ENCODE measurements around the gene AFAP1. TPM values are rescaled to one million over a fixed set of nuclear protein-coding genes. Genes with fewer than 3 reads are reported as not detected.

Gene AFAP1
- total RNA-seq, 1 donor from 2014 or later: 67.9 TPM

GRCh38 chr4:7733201-7733600 lies 206.5 kb downstream of the AFAP1 start:
- Histone ChIP-seq H3K27me3 (ENCODE audit: insufficient read depth, low read length) (peaks cover 5% of the 10 kb centered on the region), H4K20me1 (ENCODE audit: insufficient read depth, low read length) (peaks cover 10% of the 10 kb centered on the region), H3K36me3 (ENCODE audit: insufficient read depth, low read length) (no peaks in the 10 kb centered on the region), H3K9me3 (ENCODE audit: insufficient read depth, low read depth, low read length) (no peaks in the 10 kb centered on the region), H3K4me2 (ENCODE audit: low read length) (no peak overlapping the region), H3K79me2 (ENCODE audit: insufficient read depth, low read length) (no peaks in the 10 kb centered on the region), H3K9ac (ENCODE audit: low read length) (no peak overlapping the region), H3K27ac (ENCODE audit: low read depth, low read length) (no peak overlapping the region), H3K4me1 (ENCODE audit: insufficient read depth, low read length) (no peaks in the 10 kb centered on the region), H3K4me3 (ENCODE audit: insufficient read depth, low read depth, low read length) (no peak overlapping the region), H2AFZ (ENCODE audit: low read depth, low read length) (no peak overlapping the region)
- FAIRE-seq (no peak), DNase-seq (ENCODE audit: low read depth) (no peak)
- Mint-ChIP-seq H3K27ac (ENCODE audit: unreplicated experiment) (no peak overlapping the region), H3K4me3 (ENCODE audit: unreplicated experiment) (no peak overlapping the region), H3K9me3 (ENCODE audit: unreplicated experiment) (peaks cover 3% of the 10 kb centered on the region), H3K4me1 (ENCODE audit: low read depth, unreplicated experiment) (no peaks in the 10 kb centered on the region), H3K27me3 (ENCODE audit: low read depth, unreplicated experiment) (peaks cover 54% of the 10 kb centered on the region), H3K36me3 (ENCODE audit: low read depth, unreplicated experiment) (peaks cover 13% of the 10 kb centered on the region)
- TF ChIP-seq, protein P1, sequence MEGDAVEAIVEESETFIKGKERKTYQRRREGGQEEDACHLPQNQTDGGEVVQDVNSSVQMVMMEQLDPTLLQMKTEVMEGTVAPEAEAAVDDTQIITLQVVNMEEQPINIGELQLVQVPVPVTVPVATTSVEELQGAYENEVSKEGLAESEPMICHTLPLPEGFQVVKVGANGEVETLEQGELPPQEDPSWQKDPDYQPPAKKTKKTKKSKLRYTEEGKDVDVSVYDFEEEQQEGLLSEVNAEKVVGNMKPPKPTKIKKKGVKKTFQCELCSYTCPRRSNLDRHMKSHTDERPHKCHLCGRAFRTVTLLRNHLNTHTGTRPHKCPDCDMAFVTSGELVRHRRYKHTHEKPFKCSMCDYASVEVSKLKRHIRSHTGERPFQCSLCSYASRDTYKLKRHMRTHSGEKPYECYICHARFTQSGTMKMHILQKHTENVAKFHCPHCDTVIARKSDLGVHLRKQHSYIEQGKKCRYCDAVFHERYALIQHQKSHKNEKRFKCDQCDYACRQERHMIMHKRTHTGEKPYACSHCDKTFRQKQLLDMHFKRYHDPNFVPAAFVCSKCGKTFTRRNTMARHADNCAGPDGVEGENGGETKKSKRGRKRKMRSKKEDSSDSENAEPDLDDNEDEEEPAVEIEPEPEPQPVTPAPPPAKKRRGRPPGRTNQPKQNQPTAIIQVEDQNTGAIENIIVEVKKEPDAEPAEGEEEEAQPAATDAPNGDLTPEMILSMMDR (IDR thresholded peaks at IDR 0.05; ENCODE audit: insufficient read depth, low read depth, low read length): no peak
- TF ChIP-seq EZH2 (IDR thresholded peaks at IDR 0.05; ENCODE audit: insufficient read depth, low read length): no peak

DNA sequence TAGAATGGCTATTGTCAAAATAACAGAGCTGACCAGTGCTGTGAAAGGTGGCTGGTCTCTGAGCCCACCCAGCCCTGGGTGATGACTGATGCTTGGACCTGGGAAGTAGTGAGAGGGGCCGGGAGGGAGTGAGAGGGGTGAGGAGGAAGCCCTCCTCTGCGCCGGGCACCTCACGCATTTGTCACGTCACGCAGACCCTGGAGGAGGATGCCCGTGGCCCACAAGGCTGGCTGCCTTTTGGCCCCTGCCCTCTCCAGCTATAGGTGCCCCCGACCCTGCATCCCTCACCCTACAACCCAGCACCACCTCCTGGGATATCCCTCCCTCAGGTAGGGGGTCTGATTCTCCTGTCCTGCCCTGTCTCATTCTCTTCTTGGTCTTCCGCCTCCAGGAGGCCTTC lies 207.4 kb downstream of the AFAP1 start:
- Mint-ChIP-seq H3K9me3 (ENCODE audit: unreplicated experiment) (peaks cover 3% of the 10 kb centered on the region), H3K4me1 (ENCODE audit: low read depth, unreplicated experiment) (no peaks in the 10 kb centered on the region), H3K27ac (ENCODE audit: unreplicated experiment) (no peak overlapping the region), H3K36me3 (ENCODE audit: low read depth, unreplicated experiment) (peaks cover 16% of the 10 kb centered on the region), H3K27me3 (ENCODE audit: low read depth, unreplicated experiment) (peaks cover 60% of the 10 kb centered on the region), H3K4me3 (ENCODE audit: unreplicated experiment) (no peak overlapping the region)
- TF ChIP-seq, protein P1 (IDR thresholded peaks at IDR 0.05; ENCODE audit: insufficient read depth, low read depth, low read length): no peak
- no peak for TF ChIP-seq EZH2 (IDR thresholded peaks at IDR 0.05; ENCODE audit: insufficient read depth, low read length)
- H3K36me3 ChIP-seq (ENCODE audit: insufficient read depth, low read length): no peaks in the 10 kb centered on the region
- no peak for FAIRE-seq
- no peak overlapping the region for H3K9ac ChIP-seq (ENCODE audit: low read length)
- no peaks in the 10 kb centered on the region for H3K79me2 ChIP-seq (ENCODE audit: insufficient read depth, low read length)
- no peaks in the 10 kb centered on the region for H3K4me1 ChIP-seq (ENCODE audit: insufficient read depth, low read length)
- H3K9me3 ChIP-seq (ENCODE audit: insufficient read depth, low read depth, low read length): no peaks in the 10 kb centered on the region
- H3K27me3 ChIP-seq (ENCODE audit: insufficient read depth, low read length): peaks cover 5% of the 10 kb centered on the region
- H3K27ac ChIP-seq (ENCODE audit: low read depth, low read length): no peak overlapping the region
- no peak for DNase-seq (ENCODE audit: low read depth)
- no peak overlapping the region for H2AFZ ChIP-seq (ENCODE audit: low read depth, low read length)
- no peak overlapping the region for H3K4me2 ChIP-seq (ENCODE audit: low read length)
- H3K4me3 ChIP-seq (ENCODE audit: insufficient read depth, low read depth, low read length): no peak overlapping the region
- H4K20me1 ChIP-seq (ENCODE audit: insufficient read depth, low read length): peaks cover 10% of the 10 kb centered on the region

DNA sequence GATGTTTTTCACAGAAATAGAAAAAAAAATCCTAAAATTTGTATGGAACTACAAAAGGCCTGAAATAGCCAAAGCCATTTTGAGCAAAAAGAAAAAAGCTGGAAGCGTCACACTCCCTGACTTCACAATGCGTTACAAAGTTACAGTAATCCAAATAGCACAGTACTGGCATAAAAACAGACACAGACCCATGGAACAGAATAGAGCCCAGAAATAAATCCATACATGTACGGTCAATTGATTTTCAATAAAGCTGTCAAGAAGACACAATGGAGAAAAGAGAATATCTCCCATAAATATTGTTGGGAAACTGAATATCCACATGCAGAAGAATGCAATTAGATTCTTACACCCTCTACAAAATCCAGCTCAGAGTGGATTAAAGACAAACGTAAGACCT lies 208.2 kb downstream of the AFAP1 start:
- H3K4me1 Mint-ChIP-seq (ENCODE audit: low read depth, unreplicated experiment): no peaks in the 10 kb centered on the region
- peaks cover 60% of the 10 kb centered on the region for H3K27me3 Mint-ChIP-seq (ENCODE audit: low read depth, unreplicated experiment)
- Histone ChIP-seq H3K4me3 (ENCODE audit: insufficient read depth, low read depth, low read length) (no peak overlapping the region), H3K27me3 (ENCODE audit: insufficient read depth, low read length) (peaks cover 5% of the 10 kb centered on the region), H3K4me1 (ENCODE audit: insufficient read depth, low read length) (no peaks in the 10 kb centered on the region), H2AFZ (ENCODE audit: low read depth, low read length) (no peak overlapping the region), H3K4me2 (ENCODE audit: low read length) (no peak overlapping the region), H3K9me3 (ENCODE audit: insufficient read depth, low read depth, low read length) (no peaks in the 10 kb centered on the region), H3K36me3 (ENCODE audit: insufficient read depth, low read length) (no peaks in the 10 kb centered on the region), H3K27ac (ENCODE audit: low read depth, low read length) (no peak overlapping the region), H3K9ac (ENCODE audit: low read length) (no peak overlapping the region), H4K20me1 (ENCODE audit: insufficient read depth, low read length) (peaks cover 9% of the 10 kb centered on the region), H3K79me2 (ENCODE audit: insufficient read depth, low read length) (no peaks in the 10 kb centered on the region)
- no peak overlapping the region for H3K4me3 Mint-ChIP-seq (ENCODE audit: unreplicated experiment)
- FAIRE-seq: no peak
- H3K36me3 Mint-ChIP-seq (ENCODE audit: low read depth, unreplicated experiment): peaks cover 20% of the 10 kb centered on the region
- no peak overlapping the region for H3K27ac Mint-ChIP-seq (ENCODE audit: unreplicated experiment)
- DNase-seq (ENCODE audit: low read depth): no peak
- peaks cover 3% of the 10 kb centered on the region for H3K9me3 Mint-ChIP-seq (ENCODE audit: unreplicated experiment)
- TF ChIP-seq EZH2 (IDR thresholded peaks at IDR 0.05; ENCODE audit: insufficient read depth, low read length): no peak
- TF ChIP-seq, protein P1 (IDR thresholded peaks at IDR 0.05; ENCODE audit: insufficient read depth, low read depth, low read length): no peak

All from astrocyte (in vitro differentiated cells and primary cell).